ENCODE data around the gene MERTK.
"Not testable (repeated sequence)": the region's sequence is repeated elsewhere in the genome, so short reads cannot be mapped to it uniquely, and the experiment has no call there.

The MERTK gene

DNA sequence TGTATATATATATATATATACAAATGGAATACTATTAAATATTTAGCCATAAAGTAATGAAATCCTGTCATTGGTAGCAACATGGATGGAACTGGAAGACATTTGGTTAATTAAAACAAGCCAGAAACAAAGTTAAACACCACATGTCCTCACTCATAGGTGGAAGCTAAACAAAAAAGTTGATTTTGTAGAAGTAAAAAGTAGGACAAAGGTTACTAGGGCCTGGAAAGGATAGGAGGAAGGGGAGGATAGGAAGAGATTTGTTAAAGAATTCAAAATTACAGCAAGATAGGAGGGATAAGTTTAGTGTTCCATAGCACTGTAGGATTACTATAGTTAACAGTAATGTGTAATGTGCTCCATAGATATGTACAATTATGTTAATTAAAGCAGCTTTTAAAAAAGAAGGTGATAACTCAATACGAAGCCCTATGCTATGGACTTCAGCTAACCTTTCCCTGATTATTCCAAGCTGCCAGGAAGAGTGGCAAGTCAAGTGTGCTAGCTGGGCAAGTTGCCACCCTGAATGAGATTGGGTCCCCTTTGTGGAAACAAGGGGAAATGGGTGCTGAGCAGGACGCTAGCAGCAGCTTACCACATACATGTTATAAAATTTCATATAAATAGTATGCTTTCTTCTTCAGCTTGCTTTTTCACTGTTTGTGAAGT, 12.3 kb downstream of the MERTK start:
- in situ Hi-C loops (cut with HindIII; ENCODE audit: low sequenced_read_pairs) = no loop called here
- TF ChIP-seq, protein P1, sequence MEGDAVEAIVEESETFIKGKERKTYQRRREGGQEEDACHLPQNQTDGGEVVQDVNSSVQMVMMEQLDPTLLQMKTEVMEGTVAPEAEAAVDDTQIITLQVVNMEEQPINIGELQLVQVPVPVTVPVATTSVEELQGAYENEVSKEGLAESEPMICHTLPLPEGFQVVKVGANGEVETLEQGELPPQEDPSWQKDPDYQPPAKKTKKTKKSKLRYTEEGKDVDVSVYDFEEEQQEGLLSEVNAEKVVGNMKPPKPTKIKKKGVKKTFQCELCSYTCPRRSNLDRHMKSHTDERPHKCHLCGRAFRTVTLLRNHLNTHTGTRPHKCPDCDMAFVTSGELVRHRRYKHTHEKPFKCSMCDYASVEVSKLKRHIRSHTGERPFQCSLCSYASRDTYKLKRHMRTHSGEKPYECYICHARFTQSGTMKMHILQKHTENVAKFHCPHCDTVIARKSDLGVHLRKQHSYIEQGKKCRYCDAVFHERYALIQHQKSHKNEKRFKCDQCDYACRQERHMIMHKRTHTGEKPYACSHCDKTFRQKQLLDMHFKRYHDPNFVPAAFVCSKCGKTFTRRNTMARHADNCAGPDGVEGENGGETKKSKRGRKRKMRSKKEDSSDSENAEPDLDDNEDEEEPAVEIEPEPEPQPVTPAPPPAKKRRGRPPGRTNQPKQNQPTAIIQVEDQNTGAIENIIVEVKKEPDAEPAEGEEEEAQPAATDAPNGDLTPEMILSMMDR (IDR thresholded peaks at IDR 0.05; ENCODE audit: low read depth, low read length, missing control alignments) = no peak
- DNase-seq (ENCODE audit: low read depth) = no peak
- H3K4me3 ChIP-seq (ENCODE audit: low read depth, low read length) = no peak overlapping the region

DNA sequence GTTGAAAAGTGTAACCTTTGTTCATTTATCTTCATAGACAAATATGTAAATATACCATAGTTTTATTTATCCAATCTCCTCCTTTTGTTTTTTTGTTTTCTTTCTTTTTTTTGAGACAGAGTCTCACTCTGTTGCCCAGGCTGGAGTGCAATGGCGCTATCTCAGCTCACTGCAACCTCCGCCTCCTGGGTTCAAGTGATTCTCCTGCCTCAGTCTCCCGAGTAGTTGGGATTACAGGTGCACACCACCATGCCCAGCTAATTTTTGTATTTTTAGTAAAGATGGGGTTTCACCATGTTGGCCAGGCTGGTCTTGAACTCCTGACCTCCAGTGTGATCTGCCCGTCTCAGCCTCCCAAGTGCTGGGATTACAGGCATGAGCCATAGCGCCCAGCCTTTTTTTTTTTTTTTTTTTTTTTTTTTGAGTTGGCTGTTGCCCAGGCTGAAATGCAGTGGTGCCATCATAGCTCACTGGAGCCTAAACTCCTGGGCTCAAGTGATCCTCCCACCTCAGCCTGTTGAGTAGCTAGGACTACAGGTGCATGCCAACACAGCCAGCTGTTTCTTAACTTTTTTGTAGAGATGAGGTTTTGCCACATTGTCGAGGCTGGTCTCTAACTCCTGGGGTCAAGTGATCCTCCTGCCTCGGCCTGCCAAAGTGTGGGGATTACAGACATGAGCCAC, 13.0 kb downstream of the MERTK start:
- DNase-seq (ENCODE audit: low read depth); in situ Hi-C loops (cut with HindIII; ENCODE audit: low sequenced_read_pairs); H3K4me3 ChIP-seq (ENCODE audit: low read depth, low read length): not testable (repeated sequence)

DNA sequence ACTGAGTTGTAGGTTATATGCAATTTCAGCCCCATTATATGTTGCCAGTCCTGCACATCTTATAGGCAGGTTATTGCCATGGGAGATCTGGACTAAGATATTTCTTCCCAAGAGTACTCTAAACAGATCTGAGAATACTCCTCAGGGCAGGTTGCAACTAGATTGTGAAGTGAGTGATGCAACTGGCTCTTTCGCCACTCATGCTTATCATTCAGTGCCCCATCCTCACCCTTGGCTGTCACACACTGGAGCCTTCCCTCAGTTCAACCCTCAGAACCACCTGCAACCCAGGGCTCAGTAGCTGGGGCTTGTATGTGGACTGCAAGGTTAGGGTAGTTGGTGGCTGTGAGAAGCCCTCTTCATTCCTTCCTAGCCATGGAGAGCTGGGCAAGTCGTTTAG, 14.1 kb downstream of the MERTK start:
- DNase-seq (ENCODE audit: low read depth) = no peak
- no peak overlapping the region for H3K4me3 ChIP-seq (ENCODE audit: low read depth, low read length)
- in situ Hi-C loops (cut with HindIII; ENCODE audit: low sequenced_read_pairs) = no loop called here
- TF ChIP-seq, protein P1 (IDR thresholded peaks at IDR 0.05; ENCODE audit: low read depth, low read length, missing control alignments) = no peak

DNA sequence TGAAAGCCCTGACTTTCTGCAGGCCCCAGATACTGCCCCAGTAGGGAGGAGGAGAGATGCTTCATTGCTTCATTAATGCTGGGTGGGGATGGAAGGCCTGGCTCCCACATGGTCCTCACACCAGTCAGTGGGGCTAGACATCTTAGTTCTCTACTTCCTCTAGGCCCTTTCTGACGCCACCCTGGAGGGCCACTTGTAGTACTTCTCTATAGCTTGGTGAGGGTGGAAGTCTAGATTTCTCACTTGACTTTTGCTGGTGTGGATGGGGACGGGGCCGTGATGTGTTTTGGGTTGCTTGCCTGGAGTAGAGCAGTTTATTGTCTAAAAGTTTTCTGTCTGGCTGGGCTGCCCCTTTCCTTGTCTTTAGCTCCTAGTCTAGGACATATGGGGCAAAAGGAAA, 18.7 kb downstream of the MERTK start:
- DNase-seq (ENCODE audit: low read depth) = no peak
- H3K4me3 ChIP-seq (ENCODE audit: low read depth, low read length) = no peak overlapping the region
- TF ChIP-seq, protein P1 (IDR thresholded peaks at IDR 0.05; ENCODE audit: low read depth, low read length, missing control alignments) = no peak
- in situ Hi-C loops (cut with HindIII; ENCODE audit: low sequenced_read_pairs) = no loop called here

DNA sequence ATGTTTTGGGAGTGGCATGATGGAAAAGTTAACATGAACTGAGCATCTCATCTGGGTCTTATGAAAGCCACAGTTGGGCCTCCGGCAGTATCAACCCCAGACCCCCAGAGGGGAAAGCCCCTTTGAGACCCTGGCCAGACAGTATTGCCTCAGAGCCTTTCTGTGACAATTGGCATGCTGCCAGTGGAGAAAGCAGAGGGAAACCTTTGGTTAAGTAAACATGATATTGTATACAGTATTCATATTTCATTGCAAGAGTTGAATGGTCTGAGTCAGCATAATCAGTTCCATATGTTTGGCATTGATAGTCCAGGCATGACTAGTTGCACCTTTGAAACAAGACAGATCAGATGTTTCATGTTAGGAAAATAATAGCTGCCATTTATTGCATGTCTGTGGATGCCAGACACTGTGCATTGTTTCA, 20.0 kb downstream of the MERTK start:
- in situ Hi-C loops (cut with HindIII; ENCODE audit: low sequenced_read_pairs) = no loop called here
- TF ChIP-seq, protein P1 (IDR thresholded peaks at IDR 0.05; ENCODE audit: low read depth, low read length, missing control alignments) = no peak
- no peak overlapping the region for H3K4me3 ChIP-seq (ENCODE audit: low read depth, low read length)
- peak; percentile 88 for DNase-seq (ENCODE audit: low read depth)

DNA sequence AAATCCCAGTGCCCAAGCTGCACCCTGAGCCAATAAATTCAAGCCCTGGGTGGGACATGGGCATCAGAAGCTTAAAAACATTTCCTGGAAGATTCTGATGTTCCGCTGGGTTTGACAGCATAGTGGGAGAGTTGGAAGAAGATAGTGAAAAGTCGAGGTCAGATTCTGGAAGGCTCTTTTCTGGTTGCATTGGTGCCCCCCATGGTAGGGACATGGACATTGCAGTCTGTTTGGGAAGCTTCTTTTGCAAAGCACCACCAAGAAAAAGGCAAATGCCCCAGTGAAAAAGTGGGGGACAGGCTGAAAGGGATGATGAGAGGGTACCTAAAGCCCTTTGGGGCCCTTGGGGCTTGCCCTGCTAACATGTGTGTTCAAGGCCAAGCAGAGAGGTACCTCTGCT, 21.0 kb downstream of the MERTK start:
- DNase-seq (ENCODE audit: low read depth) = no peak
- TF ChIP-seq, protein P1 (IDR thresholded peaks at IDR 0.05; ENCODE audit: low read depth, low read length, missing control alignments) = peak; percentile 28
- in situ Hi-C loops (cut with HindIII; ENCODE audit: low sequenced_read_pairs) = no loop called here
- H3K4me3 ChIP-seq (ENCODE audit: low read depth, low read length) = no peak overlapping the region
